ENCODE measurements around the gene FGF22. TPM values are rescaled to one million over a fixed set of nuclear protein-coding genes. Genes with fewer than 3 reads are reported as not detected.

Gene FGF22
- total and polyA plus RNA-seq, 2 donors (not counting 1 experiment from before 2014, with no cell fraction given) = 0.34 to 2.9 TPM

GRCh38 chr19:592101-592500 lies 47.6 kb upstream of the FGF22 start:
- peaks cover 0 to 17% (median 0%) of the 10 kb centered on the region in 3 donors for H3K9me3 ChIP-seq (ENCODE audit: control extremely low read depth in 1 of 3, control insufficient read depth in 2 of 3, insufficient read depth in 1 of 3, low read length in 2 of 3)
- no peak overlapping the region for H3K9ac ChIP-seq (ENCODE audit: low read length)
- Mint-ChIP-seq H3K4me1 (peaks cover 15% of the 10 kb centered on the region), H3K27ac (no peak overlapping the region), H3K27me3 (peaks cover 18% of the 10 kb centered on the region), H3K9me3 (ENCODE audit: insufficient read depth) (no peaks in the 10 kb centered on the region), H3K4me3 (no peak overlapping the region)
- no peaks in the 10 kb centered on the region for H3K36me3 ChIP-seq (replicated peaks in 1 of 2; ENCODE audit: control extremely low read depth in 1 of 2, control insufficient read depth in 1 of 2, extremely low read depth in 1 of 2, insufficient read depth in 2 of 2, low read length in 1 of 2)
- no peak overlapping the region for H3K27ac ChIP-seq (ENCODE audit: low read length in 2 of 2)
- CTCF ChIA-PET = no interaction called here
- no peak overlapping the region for H3K4me2 ChIP-seq (replicated peaks; ENCODE audit: low read depth, low read length, poor library complexity, severe bottlenecking)
- no peak for DNase-seq
- no peak for ATAC-seq (ENCODE audit: low read depth)
- H4K20me1 ChIP-seq (ENCODE audit: control insufficient read depth, insufficient read depth, low read length, poor library complexity, severe bottlenecking) = no peaks in the 10 kb centered on the region
- H3K27me3 ChIP-seq (replicated peaks in 1 of 4; ENCODE audit: control extremely low read depth in 1 of 4, control insufficient read depth in 3 of 4, insufficient read depth in 4 of 4, low read length in 3 of 4) = peaks cover 0 to 44% (median 16%) of the 10 kb centered on the region in 4 experiments
- peaks cover 17% of the 10 kb centered on the region in 2 donors for H3K4me1 ChIP-seq (ENCODE audit: control insufficient read depth in 2 of 2, insufficient read depth in 2 of 2, low read length in 2 of 2)
- WGBS (ENCODE audit: insufficient coverage) = 87% methylated on average over 17 of the region's 19 CpGs
- TF ChIP-seq EZH2 (IDR thresholded peaks at IDR 0.05; ENCODE audit: borderline replicate concordance, insufficient read depth, low read depth, low read length, poor library complexity, severe bottlenecking) (no peak), CTCF (IDR thresholded peaks at IDR 0.05) (no peak)
- intact Hi-C loops (cut with micrococcal nuclease) = no loop called here
- H2AFZ ChIP-seq (ENCODE audit: insufficient read depth, low read depth, low read length, poor library complexity, severe bottlenecking) = no peak overlapping the region
- H3K79me2 ChIP-seq (ENCODE audit: control insufficient read depth, insufficient read depth, low read length) = no peaks in the 10 kb centered on the region
- H3K4me3 ChIP-seq (ENCODE audit: control extremely low read depth in 1 of 5, extremely low read depth in 1 of 5, insufficient read depth in 1 of 5, low read depth in 2 of 5, low read length in 4 of 5) = no peak overlapping the region
- POLR2A ChIA-PET = no interaction called here

- Histone ChIP-seq H3K27me3 (replicated peaks in 1 of 4; ENCODE audit: control extremely low read depth in 1 of 4, control insufficient read depth in 3 of 4, insufficient read depth in 4 of 4, low read length in 3 of 4) (peaks cover 0 to 36% (median 14%) of the 10 kb centered on the region in 4 experiments), H3K4me1 (ENCODE audit: control insufficient read depth in 2 of 2, insufficient read depth in 2 of 2, low read length in 2 of 2) (peaks cover 13 to 16% of the 10 kb centered on the region in 2 donors), H3K4me2 (replicated peaks; ENCODE audit: low read depth, low read length, poor library complexity, severe bottlenecking) (no peak overlapping the region), H3K79me2 (ENCODE audit: control insufficient read depth, insufficient read depth, low read length) (no peaks in the 10 kb centered on the region), H3K9ac (ENCODE audit: low read length) (no peak overlapping the region), H2AFZ (ENCODE audit: insufficient read depth, low read depth, low read length, poor library complexity, severe bottlenecking) (no peak overlapping the region), H3K27ac (ENCODE audit: low read length in 2 of 2) (no peak overlapping the region), H3K9me3 (ENCODE audit: control extremely low read depth in 1 of 3, control insufficient read depth in 2 of 3, insufficient read depth in 1 of 3, low read length in 2 of 3) (peaks cover 0 to 26% (median 0%) of the 10 kb centered on the region in 3 donors), H4K20me1 (ENCODE audit: control insufficient read depth, insufficient read depth, low read length, poor library complexity, severe bottlenecking) (no peaks in the 10 kb centered on the region), H3K4me3 (ENCODE audit: control extremely low read depth in 1 of 5, extremely low read depth in 1 of 5, insufficient read depth in 1 of 5, low read depth in 2 of 5, low read length in 4 of 5) (no peak overlapping the region), H3K36me3 (replicated peaks in 1 of 2; ENCODE audit: control extremely low read depth in 1 of 2, control insufficient read depth in 1 of 2, extremely low read depth in 1 of 2, insufficient read depth in 2 of 2, low read length in 1 of 2) (no peaks in the 10 kb centered on the region)
- Mint-ChIP-seq H3K27me3 (peaks cover 16% of the 10 kb centered on the region), H3K4me3 (no peak overlapping the region), H3K4me1 (peaks cover 13% of the 10 kb centered on the region), H3K27ac (peak overlapping the region; percentile 15), H3K9me3 (ENCODE audit: insufficient read depth) (no peaks in the 10 kb centered on the region)
- ChIA-PET CTCF (no interaction called here), POLR2A (no interaction called here)
- 87% methylated on average over 18 of the region's 18 CpGs for WGBS (ENCODE audit: insufficient coverage)
- TF ChIP-seq EZH2 (IDR thresholded peaks at IDR 0.05; ENCODE audit: borderline replicate concordance, insufficient read depth, low read depth, low read length, poor library complexity, severe bottlenecking) (no peak), CTCF (IDR thresholded peaks at IDR 0.05) (no peak)
- DNase-seq (no peak), ATAC-seq (ENCODE audit: low read depth) (no peak)
- intact Hi-C loops (cut with micrococcal nuclease) = no loop called here
Observed at GRCh38 chr19:593055-593454, 46.6 kb upstream of the FGF22 start.

Measured in B cell (primary cell).